GM18858 (cell line): ENCODE data around the gene CHMP3.
"Not testable (repeated sequence)": the region's sequence is repeated elsewhere in the genome, so short reads cannot be mapped to it uniquely, and the experiment has no call there.

Experiments
- ATAC-seq: cut with Tn5 transposase; IDR thresholded peaks from one replicate; pipeline ENCODE4 v1.9.1; 2021; ENCODE audit not compliant: unreplicated experiment

The CHMP3 gene

DNA sequence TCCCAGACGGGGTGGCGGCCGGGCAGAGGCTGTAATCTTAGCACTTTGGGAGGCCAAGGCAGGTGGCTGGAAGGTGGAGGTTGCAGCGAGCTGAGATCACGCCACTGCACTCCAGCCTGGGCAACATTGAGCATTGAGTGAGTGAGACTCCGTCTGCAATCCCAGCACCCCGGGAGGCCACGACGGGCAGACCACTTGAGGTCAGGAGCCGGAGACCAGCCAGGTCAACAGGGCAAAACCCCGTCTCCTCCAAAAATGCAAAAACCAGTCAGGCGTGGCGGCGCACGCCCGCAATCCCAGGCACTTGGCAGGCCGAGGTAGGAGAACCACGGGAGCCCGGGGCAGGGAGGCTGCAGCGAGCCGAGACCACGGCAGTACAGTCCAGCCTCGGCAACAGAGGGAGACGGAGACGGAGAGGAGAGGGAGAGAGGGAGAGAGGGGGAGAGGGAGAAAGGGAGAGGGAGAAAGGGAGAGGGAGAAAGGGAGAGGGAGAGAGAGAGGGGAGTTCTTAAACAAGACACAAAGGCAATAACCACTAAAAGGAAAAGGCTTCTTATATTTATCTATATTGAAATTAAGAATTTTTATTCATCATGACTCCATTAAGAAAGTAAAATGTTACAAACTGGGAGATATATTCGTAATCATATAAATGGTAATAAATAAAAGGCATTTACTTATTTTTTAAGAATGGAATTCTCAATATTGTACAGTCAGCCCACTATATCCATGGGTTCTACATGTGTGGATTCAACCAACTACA, 13.1 kb downstream of the CHMP3 start:
- ATAC-seq: not testable (repeated sequence)

DNA sequence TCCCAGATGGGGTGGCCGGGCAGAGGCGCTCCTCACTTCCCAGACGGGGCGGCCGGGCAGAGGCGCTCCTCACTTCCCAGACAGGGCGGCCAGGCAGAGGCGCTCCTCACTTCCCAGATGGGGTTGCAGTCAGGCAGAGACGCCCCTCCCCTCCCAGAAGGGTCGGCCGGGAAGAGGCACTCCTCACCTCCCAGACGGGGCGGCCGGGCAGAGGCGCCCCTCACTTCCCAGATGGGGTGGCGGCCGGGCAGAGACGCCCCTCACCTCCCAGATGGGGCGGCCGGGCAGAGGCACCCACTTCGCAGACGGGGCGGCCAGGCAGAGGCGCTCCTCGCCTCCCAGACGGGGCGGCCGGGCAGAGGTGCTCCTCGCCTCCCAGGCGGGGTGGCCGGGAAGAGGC, 13.8 kb downstream of the CHMP3 start:
- ATAC-seq: not testable (repeated sequence)

DNA sequence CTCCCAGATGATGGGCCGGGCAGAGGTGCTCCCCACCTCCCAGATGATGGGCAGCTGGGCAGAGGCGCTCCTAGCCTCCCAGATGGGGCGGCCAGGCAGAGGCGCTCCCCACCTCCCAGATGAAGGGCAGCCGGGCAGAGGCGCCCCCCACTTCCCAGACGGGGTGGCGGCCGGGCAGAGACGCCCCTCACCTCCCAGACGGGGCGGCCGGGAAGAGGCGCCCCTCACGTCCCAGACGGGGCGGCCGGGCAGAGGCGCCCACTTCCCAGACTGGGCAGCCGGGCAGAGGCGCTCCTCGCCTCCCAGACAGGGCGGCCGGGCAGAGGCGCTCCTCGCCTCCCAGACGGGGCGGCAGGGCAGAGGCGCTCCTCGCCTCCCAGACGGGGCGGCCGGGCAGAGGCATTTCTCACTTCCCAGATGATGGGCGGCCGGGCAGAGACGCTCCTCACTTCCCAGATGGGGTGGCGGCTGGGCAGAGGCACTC, 14.3 kb downstream of the CHMP3 start:
- not testable (repeated sequence) for ATAC-seq

GRCh38 chr2:86548165-86548912, 14.9 kb downstream of the CHMP3 start:
- not testable (repeated sequence) for ATAC-seq

- not testable (repeated sequence) for ATAC-seq
Observed at GRCh38 chr2:86545296-86545924, 17.8 kb downstream of the CHMP3 start.

GRCh38 chr2:86544278-86545099, 18.8 kb downstream of the CHMP3 start:
- ATAC-seq: not testable (repeated sequence)

GRCh38 chr2:86543793-86544192, 19.4 kb downstream of the CHMP3 start:
- ATAC-seq: no peak

GRCh38 chr2:86543335-86543734, 19.9 kb downstream of the CHMP3 start:
- no peak for ATAC-seq

GRCh38 chr2:86542814-86543213, 20.4 kb downstream of the CHMP3 start:
- no peak for ATAC-seq

GRCh38 chr2:86541334-86541733, 21.9 kb downstream of the CHMP3 start:
- no peak for ATAC-seq

- no peak for ATAC-seq
Observed at GRCh38 chr2:86533589-86533988, 29.7 kb downstream of the CHMP3 start.

DNA sequence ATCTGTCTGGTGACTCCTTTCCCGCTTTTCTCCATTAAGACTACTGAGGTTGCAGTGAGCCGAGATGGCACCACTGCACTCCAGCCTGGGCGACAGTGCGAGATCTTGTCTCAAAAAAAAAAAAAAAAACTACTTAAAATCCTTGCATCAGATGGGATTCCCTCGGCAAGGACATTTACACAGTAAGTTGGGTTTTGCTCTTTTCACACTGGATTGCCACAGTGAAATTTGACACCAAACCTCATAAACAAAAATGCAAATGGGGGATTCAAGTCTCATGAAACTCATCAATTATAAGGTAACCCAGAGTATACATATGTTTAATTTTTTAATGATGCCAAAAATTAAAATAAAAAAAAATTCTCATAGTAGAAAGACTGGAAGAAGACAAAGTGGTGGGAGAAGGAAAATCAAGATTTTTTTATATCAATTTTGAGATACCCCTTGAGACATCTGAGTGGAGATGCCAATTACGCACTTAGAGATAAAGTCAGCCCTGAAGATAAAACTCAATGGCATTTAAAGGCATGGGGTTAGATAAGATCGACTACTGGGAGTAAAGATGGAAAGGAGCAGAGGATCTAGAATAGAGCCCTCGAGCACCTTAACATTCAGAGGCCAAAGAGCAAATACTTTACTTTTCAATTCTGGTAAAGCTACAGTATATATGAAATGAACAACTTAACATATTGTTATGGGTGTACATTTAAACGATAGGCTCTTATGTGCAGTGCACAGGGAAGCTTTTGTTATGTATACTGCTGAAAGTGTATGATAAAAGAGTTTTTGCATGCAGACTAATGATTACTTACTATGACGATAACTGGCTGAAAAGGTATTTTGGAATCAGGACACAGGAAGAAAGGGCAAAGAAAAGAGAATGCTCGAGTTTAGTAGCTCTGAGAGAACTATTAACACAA, 37.6 kb downstream of the CHMP3 start:
- no peak for ATAC-seq

DNA sequence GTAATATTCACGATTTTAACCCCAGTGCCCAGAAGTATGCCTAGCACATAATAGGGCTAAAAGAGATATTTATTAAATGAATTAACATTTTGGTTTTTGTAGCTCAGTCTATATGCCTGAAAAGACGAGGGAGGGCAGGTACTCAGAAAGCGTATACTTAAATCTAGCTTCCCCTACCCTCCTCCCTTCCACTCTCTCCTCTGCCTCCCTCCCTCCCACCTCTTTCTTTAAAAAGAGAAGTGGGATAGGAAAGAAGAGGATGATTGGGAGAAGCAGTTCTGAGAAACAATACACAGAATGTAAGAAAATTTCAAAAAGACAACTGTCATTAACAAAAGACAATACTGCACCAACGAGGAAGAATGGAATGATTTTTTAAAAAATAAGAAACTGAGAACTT, 39.8 kb downstream of the CHMP3 start:
- ATAC-seq: no peak

- ATAC-seq: no peak
Observed at GRCh38 chr2:86522711-86523110, 40.5 kb downstream of the CHMP3 start.

DNA sequence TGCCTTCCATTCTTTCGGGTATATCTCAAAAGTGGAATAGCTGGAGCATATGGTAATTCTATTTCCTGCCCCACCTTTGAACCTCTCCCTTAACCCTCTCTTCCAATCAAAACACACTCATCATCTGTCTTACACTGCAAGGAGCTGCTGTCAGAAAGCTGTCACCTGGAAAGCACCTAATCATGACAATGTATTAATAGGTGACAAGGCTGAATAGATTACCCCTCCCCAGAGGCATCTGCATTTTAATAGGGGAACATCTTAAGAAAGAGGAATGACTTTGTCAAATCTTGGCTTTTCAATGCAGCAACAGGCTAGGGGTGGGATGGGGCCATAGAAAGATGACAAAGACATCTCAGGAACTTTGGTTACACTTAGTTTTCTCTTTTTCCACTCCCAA, 41.3 kb downstream of the CHMP3 start:
- ATAC-seq: no peak

- no peak for ATAC-seq
Observed at GRCh38 chr2:86520153-86520552, 43.1 kb downstream of the CHMP3 start.

DNA sequence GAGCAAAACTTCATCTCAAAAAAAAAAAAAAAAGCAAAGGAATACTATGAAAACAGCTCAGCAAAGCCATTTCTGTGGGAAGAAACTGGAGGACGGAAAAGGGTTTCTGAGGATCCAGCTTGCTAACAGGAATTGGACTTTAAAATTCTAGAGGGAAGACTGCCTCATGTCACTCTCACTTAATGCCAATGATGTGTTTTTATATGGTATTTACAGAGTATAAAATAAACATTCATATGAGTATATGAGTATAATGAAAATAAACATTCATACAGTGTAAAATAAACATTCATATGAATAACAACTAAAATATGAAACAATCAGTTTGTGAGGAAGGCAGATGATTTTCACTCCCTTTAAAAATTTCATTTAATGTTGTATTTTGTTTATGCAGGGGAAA, 43.9 kb downstream of the CHMP3 start:
- no peak for ATAC-seq

- no peak for ATAC-seq
Observed at GRCh38 chr2:86518481-86518880, 44.8 kb downstream of the CHMP3 start.

DNA sequence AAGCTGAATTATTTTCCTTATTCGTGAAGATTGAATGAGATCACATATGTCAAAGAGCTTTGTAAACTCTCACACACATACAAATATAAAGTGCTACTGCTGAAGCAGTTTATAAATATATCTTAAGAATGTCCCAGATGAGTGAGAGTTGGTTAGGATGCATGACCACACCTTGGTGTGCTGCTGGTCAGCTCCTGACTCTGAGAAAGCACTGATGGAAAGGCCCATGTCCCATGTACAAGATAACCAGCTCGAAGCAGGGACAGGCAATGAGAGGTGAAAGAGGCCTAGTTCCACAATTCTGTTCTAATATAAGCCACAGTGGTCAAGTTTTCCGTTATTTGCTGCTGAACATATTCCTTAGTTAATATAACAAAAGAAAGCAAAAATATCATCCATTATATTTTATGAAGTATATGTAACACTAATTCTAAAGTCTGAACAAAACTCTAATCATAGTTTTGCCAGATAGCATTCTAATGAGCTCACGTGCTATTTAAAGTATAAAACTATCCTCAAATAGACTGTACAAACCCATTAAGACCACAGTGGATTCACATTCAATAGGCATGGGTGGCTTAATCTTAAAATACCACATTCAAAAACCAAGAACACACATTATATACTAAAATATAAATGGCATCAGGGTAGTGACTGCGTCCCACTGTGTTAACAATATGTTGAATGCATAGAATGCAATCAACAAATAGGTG, 49.1 kb downstream of the CHMP3 start:
- ATAC-seq: no peak
